Calu3 (cell line): ENCODE results near the gene SMCO2. TPM values are rescaled to one million over a fixed set of nuclear protein-coding genes. Genes with fewer than 3 reads are reported as not detected.

Experiments used
- BruUV-seq: library from RNA; stranded (reverse); fragments of 400-500 nt; replicated peaks from 2 replicates; lab custom pipeline; 2021; lab: Mats Ljungman, UMichigan
- CTCF ChIA-PET: fragments of 300-600 bp; sonication (Branson Sonifier 250); formaldehyde crosslinking; loops from one replicate; lab custom pipeline; 2022; ENCODE audit warnings: antibody characterized with exemption; lab: Charles Lee
- DNase-seq: peaks from one replicate; pipeline ENCODE4 v3.0.0; 2022
- H3K27ac Mint-ChIP-seq: one replicate; pipeline ENCODE4 v1.8.0; 2022; ENCODE audit warnings: mixed read lengths; ENCODE audit not compliant: unreplicated experiment
- H3K27me3 Mint-ChIP-seq: one replicate; pipeline ENCODE4 v1.8.0; 2022; ENCODE audit warnings: mixed read lengths; ENCODE audit not compliant: unreplicated experiment
- H3K36me3 Mint-ChIP-seq: one replicate; pipeline ENCODE4 v1.8.0; 2022; ENCODE audit warnings: mild to moderate bottlenecking, moderate library complexity, mixed read lengths; ENCODE audit not compliant: insufficient read depth, unreplicated experiment
- H3K4me1 Mint-ChIP-seq: one replicate; pipeline ENCODE4 v1.8.0; 2022; ENCODE audit warnings: mild to moderate bottlenecking, low read depth, mixed read lengths; ENCODE audit not compliant: unreplicated experiment
- H3K4me3 Mint-ChIP-seq: one replicate; pipeline ENCODE4 v1.8.0; 2022; ENCODE audit warnings: mild to moderate bottlenecking, low read depth, moderate library complexity, mixed read lengths; ENCODE audit not compliant: unreplicated experiment
- H3K9me3 Mint-ChIP-seq: one replicate; pipeline ENCODE4 v1.8.0; 2022; ENCODE audit warnings: low read depth, mixed read lengths; ENCODE audit not compliant: unreplicated experiment
- CTCF ChIP-seq: fragments of 200-600 bp; IDR thresholded peaks from one replicate; pipeline ENCODE4 v1.8.0; 2022; ENCODE audit warnings: antibody characterized with exemption; ENCODE audit not compliant: unreplicated experiment
- intact Hi-C: fragments of 100-400 bp; cut with micrococcal nuclease; formaldehyde crosslinking; loops from one replicate; pipeline ENCODE4 v1.10.0; 2022; ENCODE audit not compliant: unreplicated experiment
- total RNA-seq: library from RNA; stranded (reverse); gene quantifications from 2 replicates; pipeline ENCODE4 v1.2.3, GENCODE V29; 2022

The SMCO2 gene
- total RNA-seq, 1 experiment from 2014 or later: 1.6 TPM

- no peak for TF ChIP-seq CTCF
- BruUV-seq: no TSS peak
- CTCF ChIA-PET: no interaction called here
- Mint-ChIP-seq H3K4me1 (no peaks in the 10 kb centered on the region), H3K27me3 (no peaks in the 10 kb centered on the region), H3K27ac (no peak overlapping the region), H3K4me3 (no peak overlapping the region), H3K36me3 (no peaks in the 10 kb centered on the region), H3K9me3 (no peaks in the 10 kb centered on the region)
- no peak for DNase-seq
- intact Hi-C loops: no loop called here
Measured at GRCh38 chr12:27504507-27504906, 58.0 kb downstream of the SMCO2 start.

GRCh38 chr12:27505109-27505508, 58.6 kb downstream of the SMCO2 start:
- intact Hi-C loops: no loop called here
- no peak overlapping the region for H3K4me3 Mint-ChIP-seq
- CTCF ChIA-PET: no interaction called here

GRCh38 chr12:27505761-27506160, 59.2 kb downstream of the SMCO2 start:
- intact Hi-C loops: no loop called here
- TF ChIP-seq CTCF: no peak
- Mint-ChIP-seq H3K4me1 (no peaks in the 10 kb centered on the region), H3K9me3 (no peaks in the 10 kb centered on the region), H3K27me3 (no peaks in the 10 kb centered on the region), H3K27ac (no peak overlapping the region), H3K36me3 (no peaks in the 10 kb centered on the region), H3K4me3 (no peak overlapping the region)
- no peak for DNase-seq
- CTCF ChIA-PET: no interaction called here
- BruUV-seq: no TSS peak

More at GRCh38 chr12:27505109-27505508, 58.6 kb downstream of the SMCO2 start:
- H3K27me3 Mint-ChIP-seq: no peaks in the 10 kb centered on the region
- H3K27ac Mint-ChIP-seq: no peak overlapping the region
- H3K9me3 Mint-ChIP-seq: no peaks in the 10 kb centered on the region
- DNase-seq: no peak
- no peaks in the 10 kb centered on the region for H3K4me1 Mint-ChIP-seq
- H3K36me3 Mint-ChIP-seq: no peaks in the 10 kb centered on the region
- no peak for TF ChIP-seq CTCF
- no TSS peak for BruUV-seq

- no peak overlapping the region for H3K27ac Mint-ChIP-seq
- no peak for TF ChIP-seq CTCF
- no peaks in the 10 kb centered on the region for H3K27me3 Mint-ChIP-seq
- no peak for DNase-seq
- H3K9me3 Mint-ChIP-seq: no peaks in the 10 kb centered on the region
- H3K4me1 Mint-ChIP-seq: no peaks in the 10 kb centered on the region
- no peak overlapping the region for H3K4me3 Mint-ChIP-seq
- CTCF ChIA-PET: no interaction called here
- H3K36me3 Mint-ChIP-seq: no peaks in the 10 kb centered on the region
- intact Hi-C loops: no loop called here
- BruUV-seq: no TSS peak
Measured at GRCh38 chr12:27506645-27507189, 60.2 kb downstream of the SMCO2 start.
